GM12892 (cell line): ENCODE data around the gene OXLD1.

Experiments used
- POLR2A ChIP-seq: IDR thresholded peaks from 2 replicates; pipeline ENCODE4 v1.6.1; 2011; ENCODE audit warnings: low read depth, low read length, control low read depth
- POLR2AphosphoS5 ChIP-seq: IDR thresholded peaks from 2 replicates; pipeline ENCODE4 v1.6.1; 2011; ENCODE audit warnings: low read depth, low read length, control low read depth

GRCh38 chr17:81694810-81695209, 28.4 kb upstream of the OXLD1 start:
- TF ChIP-seq POLR2A: no peak
- TF ChIP-seq POLR2AphosphoS5: no peak
